ENCODE results near the gene CHN2. TPM values are rescaled to one million over a fixed set of nuclear protein-coding genes. Genes with fewer than 3 reads are reported as not detected.
A peak's percentile ranks its signal among the peaks of the same experiment; 100 is the strongest.

CHN2 gene
- total RNA-seq, 1 donor from 2014 or later, result 6.6 TPM

DNA sequence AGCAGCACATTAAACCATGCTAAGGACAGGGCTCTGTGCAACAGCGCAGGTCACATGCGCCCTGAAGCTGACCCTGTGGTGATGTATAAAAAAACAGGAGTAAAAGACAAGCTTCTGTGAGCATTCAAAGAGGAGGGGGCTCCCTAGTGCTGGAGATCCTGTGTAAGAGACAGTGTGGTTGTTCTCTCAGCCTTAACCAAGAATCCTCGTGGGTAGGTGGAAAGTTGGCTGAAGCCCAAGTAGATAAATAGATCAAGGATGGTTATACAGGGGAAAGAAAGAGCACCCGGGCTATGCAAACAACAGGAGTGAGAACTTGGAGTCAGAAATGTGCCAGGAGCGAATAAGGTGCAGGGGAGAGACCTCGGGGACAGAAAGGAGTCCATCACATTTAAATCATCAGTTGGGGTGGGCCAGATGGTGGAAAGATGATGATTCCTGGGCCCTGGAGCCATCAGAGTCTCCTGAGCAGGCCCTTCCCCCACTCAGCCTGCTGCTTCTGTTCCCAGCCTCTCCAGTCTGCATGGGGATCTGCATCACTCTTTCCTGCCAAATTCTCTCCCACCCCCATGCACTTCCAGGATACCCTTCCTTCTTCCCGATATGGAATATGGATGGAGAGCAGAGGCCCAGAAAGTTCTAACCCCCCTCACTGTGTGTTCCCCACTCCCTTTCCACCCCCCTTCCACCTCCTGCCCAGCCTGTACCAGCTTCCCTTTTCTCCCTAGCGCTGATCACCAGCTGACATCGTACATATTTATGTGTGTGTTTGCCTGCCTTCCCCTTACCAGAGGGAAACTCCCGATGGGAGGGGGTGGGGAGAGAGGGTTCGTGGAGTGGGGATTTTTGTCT, 291.0 kb downstream of the CHN2 start:
- H3K36me3 ChIP-seq, result no peaks in the 10 kb centered on the region
- H3F3A ChIP-seq (ENCODE audit: low read depth), result no peaks in the 10 kb centered on the region
- TF ChIP-seq CTCF (IDR thresholded peaks at IDR 0.05) (no peak), EZH2phosphoT487 (IDR thresholded peaks at IDR 0.05) (no peak), EZH2 (IDR thresholded peaks at IDR 0.05) (no peak)
- H3K79me2 ChIP-seq (ENCODE audit: low read depth), result no peaks in the 10 kb centered on the region
- peaks cover 46% of the 10 kb centered on the region for H3K4me1 Mint-ChIP-seq
- no peak overlapping the region for H3K27ac ChIP-seq
- H3K9ac ChIP-seq, result no peak overlapping the region
- no peaks in the 10 kb centered on the region for H3K9me3 ChIP-seq (ENCODE audit: low read depth)
- no peaks in the 10 kb centered on the region for H3K36me3 Mint-ChIP-seq
- H3K4me3 Mint-ChIP-seq, result no peak overlapping the region
- no peaks in the 10 kb centered on the region for H3K9me3 Mint-ChIP-seq
- DNase-seq (ENCODE audit: low spot score), result no peak
- H3K27me3 ChIP-seq, result no peaks in the 10 kb centered on the region
- H4K20me1 ChIP-seq (ENCODE audit: low read depth), result no peaks in the 10 kb centered on the region
- H3K4me3 ChIP-seq, result no peak overlapping the region
- peaks cover 11% of the 10 kb centered on the region for H3K27me3 Mint-ChIP-seq (ENCODE audit: insufficient read depth, low read depth)
- peaks cover 16% of the 10 kb centered on the region for H3K4me1 ChIP-seq
- H3K4me2 ChIP-seq, result no peak overlapping the region
- H3K27ac Mint-ChIP-seq, result peak overlapping the region; percentile 65
- H2AFZ ChIP-seq (replicated peaks), result peak overlapping the region; percentile 22

DNA sequence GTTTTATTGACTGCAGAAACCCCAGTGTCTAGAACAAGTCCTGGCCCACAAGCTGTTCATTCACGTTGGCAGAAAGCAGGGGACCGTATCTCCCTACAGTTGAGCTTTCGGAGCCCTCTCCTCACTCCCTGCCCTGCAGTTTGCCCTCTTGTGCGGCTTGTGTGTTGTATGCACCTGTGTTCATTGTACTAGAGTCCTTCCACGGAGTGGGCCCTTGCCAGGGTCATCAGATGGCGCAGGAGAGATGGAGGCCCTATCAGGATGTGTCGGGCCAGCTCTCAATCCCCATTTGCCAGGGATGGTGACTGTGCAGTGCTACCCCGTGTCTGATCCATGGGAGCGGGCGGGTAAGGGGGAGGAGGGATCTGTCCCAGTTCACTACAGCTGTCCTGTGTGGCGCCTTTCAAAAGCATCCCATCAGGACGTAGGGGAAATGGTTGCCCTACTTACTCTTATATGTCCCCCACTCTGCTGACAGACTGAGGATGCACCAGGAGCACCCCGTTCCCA, 291.7 kb downstream of the CHN2 start:
- peaks cover 9% of the 10 kb centered on the region for H3K4me1 ChIP-seq
- no peak overlapping the region for H3K4me3 Mint-ChIP-seq

GRCh38 chr7:29487424-29487823, 292.8 kb downstream of the CHN2 start:
- Histone ChIP-seq H3K4me1 (peaks cover 4% of the 10 kb centered on the region), H3K4me2 (no peak overlapping the region), H3K4me3 (no peak overlapping the region), H3K9ac (no peak overlapping the region), H3K27ac (no peak overlapping the region), H3F3A (ENCODE audit: low read depth) (no peaks in the 10 kb centered on the region), H3K27me3 (no peaks in the 10 kb centered on the region), H4K20me1 (ENCODE audit: low read depth) (no peaks in the 10 kb centered on the region), H3K9me3 (ENCODE audit: low read depth) (no peaks in the 10 kb centered on the region), H3K36me3 (no peaks in the 10 kb centered on the region), H3K79me2 (ENCODE audit: low read depth) (no peaks in the 10 kb centered on the region), H2AFZ (replicated peaks) (no peak overlapping the region)
- TF ChIP-seq EZH2phosphoT487 (IDR thresholded peaks at IDR 0.05), result no peak
- no peak for TF ChIP-seq EZH2 (IDR thresholded peaks at IDR 0.05)
- no peak for TF ChIP-seq CTCF (IDR thresholded peaks at IDR 0.05)
- H3K27me3 Mint-ChIP-seq (ENCODE audit: insufficient read depth, low read depth), result peaks cover 11% of the 10 kb centered on the region
- H3K27ac Mint-ChIP-seq, result no peak overlapping the region
- no peak overlapping the region for H3K4me3 Mint-ChIP-seq
- peaks cover 30% of the 10 kb centered on the region for H3K4me1 Mint-ChIP-seq
- H3K9me3 Mint-ChIP-seq, result no peaks in the 10 kb centered on the region
- H3K36me3 Mint-ChIP-seq, result no peaks in the 10 kb centered on the region
- DNase-seq (ENCODE audit: low spot score), result no peak

More for the DNA sequence above, 291.7 kb downstream of the CHN2 start:
- Histone ChIP-seq H3K4me3 (no peak overlapping the region), H3K36me3 (no peaks in the 10 kb centered on the region), H2AFZ (replicated peaks) (no peak overlapping the region), H3K27ac (no peak overlapping the region), H3F3A (ENCODE audit: low read depth) (no peaks in the 10 kb centered on the region), H3K27me3 (no peaks in the 10 kb centered on the region), H3K4me2 (no peak overlapping the region), H3K9ac (no peak overlapping the region), H3K9me3 (ENCODE audit: low read depth) (no peaks in the 10 kb centered on the region), H3K79me2 (ENCODE audit: low read depth) (no peaks in the 10 kb centered on the region), H4K20me1 (ENCODE audit: low read depth) (no peaks in the 10 kb centered on the region)
- Mint-ChIP-seq H3K9me3 (no peaks in the 10 kb centered on the region), H3K4me1 (peaks cover 40% of the 10 kb centered on the region), H3K36me3 (no peaks in the 10 kb centered on the region), H3K27me3 (ENCODE audit: insufficient read depth, low read depth) (peaks cover 11% of the 10 kb centered on the region), H3K27ac (peak overlapping the region; percentile 65)
- DNase-seq (ENCODE audit: low spot score), result no peak
- TF ChIP-seq EZH2phosphoT487 (IDR thresholded peaks at IDR 0.05), result no peak
